ENCODE data around the gene LCN15.
A peak's percentile ranks its signal among the peaks of the same experiment; 100 is the strongest.

The LCN15 gene

GRCh38 chr9:136728548-136729123 lies 35.7 kb downstream of the LCN15 start:
- peaks cover 29% of the 10 kb centered on the region for H3K4me1 ChIP-seq (ENCODE audit: control insufficient read depth, insufficient read depth, low read depth, low read length)
- peak overlapping the region; percentile 89 to 95 for H3K4ac ChIP-seq (ENCODE audit: low read depth in 1 of 2, low read length in 2 of 2)
- H2BK12ac ChIP-seq (ENCODE audit: low read length in 2 of 2), result peak overlapping the region in 1 of 2 experiments; percentile 52
- no peak overlapping the region for H2AK5ac ChIP-seq (ENCODE audit: low read length, severe bottlenecking)
- H3K9me3 ChIP-seq (ENCODE audit: control insufficient read depth, low read length), result no peaks in the 10 kb centered on the region
- H4K91ac ChIP-seq (ENCODE audit: low read length), result peak overlapping the region; percentile 87
- peaks cover 12% of the 10 kb centered on the region for H3K79me1 ChIP-seq (replicated peaks; ENCODE audit: low read length, poor library complexity, severe bottlenecking)
- 5% methylated on average over 53 of the region's 53 CpGs for WGBS
- H3K36me3 ChIP-seq (ENCODE audit: control insufficient read depth in 1 of 2, insufficient read depth in 2 of 2, low read depth in 1 of 2, low read length in 2 of 2), result peaks cover 30 to 32% of the 10 kb centered on the region in 2 experiments
- H4K8ac ChIP-seq (ENCODE audit: low read length), result peak overlapping the region; percentile 88
- no peak overlapping the region for H2BK5ac ChIP-seq (ENCODE audit: low read depth, low read length, poor library complexity, severe bottlenecking)
- H3K4me2 ChIP-seq (ENCODE audit: low read length, poor library complexity, severe bottlenecking), result peak overlapping the region; percentile 95
- H3K23ac ChIP-seq (ENCODE audit: low read length in 2 of 2), result peak overlapping the region in 1 of 2 experiments; percentile 96
- H3K27me3 ChIP-seq (ENCODE audit: control insufficient read depth in 1 of 2, insufficient read depth in 1 of 2, low read length in 2 of 2), result no peaks in the 10 kb centered on the region
- peak overlapping the region; percentile 55 for H2BK15ac ChIP-seq (ENCODE audit: low read depth, poor library complexity, severe bottlenecking)
- peak overlapping the region; percentile 80 for H2AFZ ChIP-seq (ENCODE audit: low read depth, low read length)
- peak overlapping the region; percentile 86 for H3K9ac ChIP-seq (ENCODE audit: low read length)
- peak overlapping the region; percentile 55 for H2BK120ac ChIP-seq (ENCODE audit: low read depth, low read length)
- H3K4me3 ChIP-seq (ENCODE audit: insufficient read depth in 1 of 2, low read depth in 1 of 2, low read length in 2 of 2), result peak overlapping the region; percentile 93 to 99
- H3K18ac ChIP-seq (ENCODE audit: low read depth in 1 of 2, low read length in 2 of 2), result peak overlapping the region; percentile 94 to 97
- H3K27ac ChIP-seq (ENCODE audit: low read length, poor library complexity, severe bottlenecking), result no peak overlapping the region
- H3K14ac ChIP-seq (ENCODE audit: low read length in 2 of 2), result peak overlapping the region in 1 of 2 experiments; percentile 96
- peak; percentile 60 for DNase-seq

GRCh38 chr9:136728080-136728547 lies 36.2 kb downstream of the LCN15 start:
- peak overlapping the region in 1 of 2 experiments; percentile 96 for H3K23ac ChIP-seq (ENCODE audit: low read length in 2 of 2)
- no peak overlapping the region for H2BK12ac ChIP-seq (ENCODE audit: low read length in 2 of 2)
- peak overlapping the region; percentile 80 for H2AFZ ChIP-seq (ENCODE audit: low read depth, low read length)
- H3K27ac ChIP-seq (ENCODE audit: low read length, poor library complexity, severe bottlenecking), result no peak overlapping the region
- H3K4me3 ChIP-seq (ENCODE audit: insufficient read depth in 1 of 2, low read depth in 1 of 2, low read length in 2 of 2), result peak overlapping the region; percentile 93 to 99
- H3K79me1 ChIP-seq (replicated peaks; ENCODE audit: low read length, poor library complexity, severe bottlenecking), result peaks cover 17% of the 10 kb centered on the region
- peak overlapping the region; percentile 55 for H2BK120ac ChIP-seq (ENCODE audit: low read depth, low read length)
- peaks cover 36 to 37% of the 10 kb centered on the region in 2 experiments for H3K36me3 ChIP-seq (ENCODE audit: control insufficient read depth in 1 of 2, insufficient read depth in 2 of 2, low read depth in 1 of 2, low read length in 2 of 2)
- H3K4me2 ChIP-seq (ENCODE audit: low read length, poor library complexity, severe bottlenecking), result peak overlapping the region; percentile 95
- DNase-seq, result peak; percentile 90
- H2BK15ac ChIP-seq (ENCODE audit: low read depth, poor library complexity, severe bottlenecking), result peak overlapping the region; percentile 55
- H4K91ac ChIP-seq (ENCODE audit: low read length), result peak overlapping the region; percentile 87
- under 1% methylated on average over 60 of the region's 66 CpGs for WGBS
- H3K27me3 ChIP-seq (ENCODE audit: control insufficient read depth in 1 of 2, insufficient read depth in 1 of 2, low read length in 2 of 2), result no peaks in the 10 kb centered on the region
- peak overlapping the region; percentile 94 to 97 for H3K18ac ChIP-seq (ENCODE audit: low read depth in 1 of 2, low read length in 2 of 2)
- H2AK5ac ChIP-seq (ENCODE audit: low read length, severe bottlenecking), result no peak overlapping the region
- no peaks in the 10 kb centered on the region for H3K9me3 ChIP-seq (ENCODE audit: control insufficient read depth, low read length)
- peak overlapping the region; percentile 94 for H3K9ac ChIP-seq (ENCODE audit: low read length)
- H3K4me1 ChIP-seq (ENCODE audit: control insufficient read depth, insufficient read depth, low read depth, low read length), result peaks cover 34% of the 10 kb centered on the region
- H2BK5ac ChIP-seq (ENCODE audit: low read depth, low read length, poor library complexity, severe bottlenecking), result no peak overlapping the region
- H4K8ac ChIP-seq (ENCODE audit: low read length), result peak overlapping the region; percentile 88
- H3K4ac ChIP-seq (ENCODE audit: low read depth in 1 of 2, low read length in 2 of 2), result peak overlapping the region; percentile 89 to 95
- peak overlapping the region in 1 of 2 experiments; percentile 96 for H3K14ac ChIP-seq (ENCODE audit: low read length in 2 of 2)

GRCh38 chr9:136726631-136727191 lies 37.6 kb downstream of the LCN15 start:
- no peak overlapping the region for H3K23ac ChIP-seq (ENCODE audit: low read length in 2 of 2)
- H3K9me3 ChIP-seq (ENCODE audit: control insufficient read depth, low read length), result no peaks in the 10 kb centered on the region
- peak overlapping the region; percentile 95 for H3K4me2 ChIP-seq (ENCODE audit: low read length, poor library complexity, severe bottlenecking)
- H3K14ac ChIP-seq (ENCODE audit: low read length in 2 of 2), result no peak overlapping the region
- H2BK12ac ChIP-seq (ENCODE audit: low read length in 2 of 2), result no peak overlapping the region
- no peak overlapping the region for H2AFZ ChIP-seq (ENCODE audit: low read depth, low read length)
- no peak overlapping the region for H3K27ac ChIP-seq (ENCODE audit: low read length, poor library complexity, severe bottlenecking)
- H3K36me3 ChIP-seq (ENCODE audit: control insufficient read depth in 1 of 2, insufficient read depth in 2 of 2, low read depth in 1 of 2, low read length in 2 of 2), result peaks cover 43 to 51% of the 10 kb centered on the region in 2 experiments
- H2BK15ac ChIP-seq (ENCODE audit: low read depth, poor library complexity, severe bottlenecking), result no peak overlapping the region
- H3K4ac ChIP-seq (ENCODE audit: low read depth in 1 of 2, low read length in 2 of 2), result no peak overlapping the region
- WGBS, result 31% methylated on average over 18 of the region's 18 CpGs
- H3K4me1 ChIP-seq (ENCODE audit: control insufficient read depth, insufficient read depth, low read depth, low read length), result peaks cover 43% of the 10 kb centered on the region
- no peaks in the 10 kb centered on the region for H3K27me3 ChIP-seq (ENCODE audit: control insufficient read depth in 1 of 2, insufficient read depth in 1 of 2, low read length in 2 of 2)
- no peak overlapping the region for H2BK120ac ChIP-seq (ENCODE audit: low read depth, low read length)
- no peak overlapping the region for H4K8ac ChIP-seq (ENCODE audit: low read length)
- H4K91ac ChIP-seq (ENCODE audit: low read length), result no peak overlapping the region
- DNase-seq, result peak; percentile 66
- H2AK5ac ChIP-seq (ENCODE audit: low read length, severe bottlenecking), result no peak overlapping the region
- no peak overlapping the region for H2BK5ac ChIP-seq (ENCODE audit: low read depth, low read length, poor library complexity, severe bottlenecking)
- H3K9ac ChIP-seq (ENCODE audit: low read length), result peak overlapping the region; percentile 94
- H3K4me3 ChIP-seq (ENCODE audit: insufficient read depth in 1 of 2, low read depth in 1 of 2, low read length in 2 of 2), result peak overlapping the region; percentile 33 to 99
- peaks cover 21% of the 10 kb centered on the region for H3K79me1 ChIP-seq (replicated peaks; ENCODE audit: low read length, poor library complexity, severe bottlenecking)
- no peak overlapping the region for H3K18ac ChIP-seq (ENCODE audit: low read depth in 1 of 2, low read length in 2 of 2)

GRCh38 chr9:136726118-136726517 lies 38.2 kb downstream of the LCN15 start:
- 74% methylated on average over 16 of the region's 16 CpGs for WGBS
- DNase-seq, result no peak

More at GRCh38 chr9:136726118-136726517, 38.2 kb downstream of the LCN15 start:
- no peak overlapping the region for H3K27ac ChIP-seq (ENCODE audit: low read length, poor library complexity, severe bottlenecking)
- H3K14ac ChIP-seq (ENCODE audit: low read length in 2 of 2), result peak overlapping the region in 1 of 2 experiments; percentile 41
- H3K9ac ChIP-seq (ENCODE audit: low read length), result peak overlapping the region; percentile 94
- H3K4me1 ChIP-seq (ENCODE audit: control insufficient read depth, insufficient read depth, low read depth, low read length), result peaks cover 46% of the 10 kb centered on the region
- no peak overlapping the region for H2BK120ac ChIP-seq (ENCODE audit: low read depth, low read length)
- no peak overlapping the region for H4K8ac ChIP-seq (ENCODE audit: low read length)
- peak overlapping the region; percentile 95 for H3K4me2 ChIP-seq (ENCODE audit: low read length, poor library complexity, severe bottlenecking)
- H3K4me3 ChIP-seq (ENCODE audit: insufficient read depth in 1 of 2, low read depth in 1 of 2, low read length in 2 of 2), result peak overlapping the region; percentile 33 to 99
- H2AFZ ChIP-seq (ENCODE audit: low read depth, low read length), result no peak overlapping the region
- H3K36me3 ChIP-seq (ENCODE audit: control insufficient read depth in 1 of 2, insufficient read depth in 2 of 2, low read depth in 1 of 2, low read length in 2 of 2), result peaks cover 46 to 57% of the 10 kb centered on the region in 2 experiments
- peak overlapping the region; percentile 17 for H2BK15ac ChIP-seq (ENCODE audit: low read depth, poor library complexity, severe bottlenecking)
- H2BK12ac ChIP-seq (ENCODE audit: low read length in 2 of 2), result peak overlapping the region in 1 of 2 experiments; percentile 21
- no peak overlapping the region for H2BK5ac ChIP-seq (ENCODE audit: low read depth, low read length, poor library complexity, severe bottlenecking)
- H3K9me3 ChIP-seq (ENCODE audit: control insufficient read depth, low read length), result no peaks in the 10 kb centered on the region
- no peak overlapping the region for H3K4ac ChIP-seq (ENCODE audit: low read depth in 1 of 2, low read length in 2 of 2)
- no peak overlapping the region for H4K91ac ChIP-seq (ENCODE audit: low read length)
- H3K23ac ChIP-seq (ENCODE audit: low read length in 2 of 2), result peak overlapping the region in 1 of 2 experiments; percentile 28
- H3K79me1 ChIP-seq (replicated peaks; ENCODE audit: low read length, poor library complexity, severe bottlenecking), result peaks cover 21% of the 10 kb centered on the region
- peak overlapping the region in 1 of 2 experiments; percentile 67 for H3K18ac ChIP-seq (ENCODE audit: low read depth in 1 of 2, low read length in 2 of 2)
- H3K27me3 ChIP-seq (ENCODE audit: control insufficient read depth in 1 of 2, insufficient read depth in 1 of 2, low read length in 2 of 2), result no peaks in the 10 kb centered on the region
- no peak overlapping the region for H2AK5ac ChIP-seq (ENCODE audit: low read length, severe bottlenecking)

Data from mesenchymal stem cell (in vitro differentiated cells and primary cell).